SKM-1 (cell line): Measurements from ENCODE around the gene RAB6B.

ENCODE experiments used
- DNase-seq: peaks from one replicate; lab custom pipeline; 2025; ENCODE audit not compliant: unreplicated experiment; lab: John Stamatoyannopoulos, UW

RAB6B gene

GRCh38 chr3:133881939-133882825 is 13.5 kb downstream of the RAB6B start:
- no peak for DNase-seq

- no peak for DNase-seq
Measured at GRCh38 chr3:133881492-133881891, 14.2 kb downstream of the RAB6B start.

- DNase-seq, result no peak
Measured at GRCh38 chr3:133880886-133881455, 14.7 kb downstream of the RAB6B start.

- no peak for DNase-seq
Measured at GRCh38 chr3:133880287-133880686, 15.4 kb downstream of the RAB6B start.

- DNase-seq, result no peak
Measured at GRCh38 chr3:133878518-133878917, 17.2 kb downstream of the RAB6B start.

GRCh38 chr3:133877221-133877620 is 18.5 kb downstream of the RAB6B start:
- DNase-seq, result no peak

GRCh38 chr3:133874761-133875438 is 20.8 kb downstream of the RAB6B start:
- DNase-seq, result no peak

GRCh38 chr3:133874344-133874743 is 21.3 kb downstream of the RAB6B start:
- no peak for DNase-seq

GRCh38 chr3:133872781-133873180 is 22.9 kb downstream of the RAB6B start:
- no peak for DNase-seq

GRCh38 chr3:133872161-133872560 is 23.5 kb downstream of the RAB6B start:
- no peak for DNase-seq

- DNase-seq, result no peak
Measured at GRCh38 chr3:133871368-133872090, 24.2 kb downstream of the RAB6B start.

- no peak for DNase-seq
Measured at GRCh38 chr3:133870822-133871221, 24.9 kb downstream of the RAB6B start.

- DNase-seq, result no peak
Measured at GRCh38 chr3:133869586-133869985, 26.1 kb downstream of the RAB6B start.

GRCh38 chr3:133868758-133869475 is 26.8 kb downstream of the RAB6B start:
- no peak for DNase-seq

GRCh38 chr3:133868186-133868585 is 27.5 kb downstream of the RAB6B start:
- DNase-seq, result no peak

GRCh38 chr3:133866141-133866540 is 29.5 kb downstream of the RAB6B start:
- no peak for DNase-seq

GRCh38 chr3:133865136-133865855 is 30.4 kb downstream of the RAB6B start:
- no peak for DNase-seq

GRCh38 chr3:133864616-133865015 is 31.1 kb downstream of the RAB6B start:
- no peak for DNase-seq

GRCh38 chr3:133863911-133864310 is 31.8 kb downstream of the RAB6B start:
- DNase-seq, result no peak

- DNase-seq, result no peak
Measured at GRCh38 chr3:133862161-133862560, 33.5 kb downstream of the RAB6B start.
